Gastrocnemius medialis (tissue), 4 donors: Measurements from ENCODE around the gene PHF20.

Experiments
- CTCF ChIP-seq, 5 experiments: fragments of 450-650 bp in 3 of 5; fragments of 200-600 bp in 2 of 5; sonication (generic) in 2 of 5; IDR thresholded peaks in 4 of 5; conservative IDR thresholded peaks in 1 of 5; 1 replicate in 4 of 5; 2 replicates in 1 of 5; pipeline ENCODE4 v1.5.1; 2016 to 2019; ENCODE audit warnings: antibody characterized with exemption in 5 of 5, mild to moderate bottlenecking in 3 of 5, moderate library complexity in 3 of 5
- POLR2A ChIP-seq, 2 donors: fragments of 450-650 bp; IDR thresholded peaks; one replicate each; pipeline ENCODE4 v1.6.1; 2017; ENCODE audit warnings: antibody characterized with exemption in 2 of 2, mild to moderate bottlenecking in 2 of 2, moderate library complexity in 2 of 2

- TF ChIP-seq CTCF (IDR thresholded peaks at IDR 0.05 in 4 of 5, conservative IDR thresholded peaks at IDR 0.05 in 1 of 5) (no peak), POLR2A (IDR thresholded peaks at IDR 0.05) (no peak)
Observed at GRCh38 chr20:35909796-35910195, 138.0 kb downstream of the PHF20 start.
